Endothelial cell of umbilical vein (primary cell): ENCODE measurements around the gene AK8. TPM values are rescaled to one million over a fixed set of nuclear protein-coding genes. Genes with fewer than 3 reads are reported as not detected.
"Not testable (repeated sequence)": the region's sequence is repeated elsewhere in the genome, so short reads cannot be mapped to it uniquely, and the experiment has no call there.

Source experiments
- BruUV-seq: library from RNA; stranded (reverse); fragments of 400-500 nt; replicated peaks from 2 replicates; lab custom pipeline; 2021; lab: Mats Ljungman, UMichigan
- CTCF ChIA-PET: fragments of 300-600, 350-600 bp; sonication (Branson Sonifier 250); formaldehyde crosslinking; loops from one replicate; lab custom pipeline; 2021; ENCODE audit warnings: antibody characterized with exemption, inconsistent platforms; lab: Charles Lee
- POLR2A ChIA-PET: fragments of 300-600, 350-600 bp; sonication (Branson Sonifier 250); formaldehyde crosslinking; loops from one replicate; lab custom pipeline; 2021; ENCODE audit warnings: antibody characterized with exemption, inconsistent platforms; lab: Charles Lee
- DNase-seq: peaks from one replicate; pipeline ENCODE4 v3.0.0-alpha.2; 2011; ENCODE audit warnings: low read depth, low spot score
- FAIRE-seq: peaks from 2 replicates; lab custom pipeline; 2011; peaks lifted over from hg19 to GRCh38; lab: Jason Lieb, UNC
- H2AFZ ChIP-seq: 2 replicates; pipeline ENCODE4 v1.6.0; 2012; ENCODE audit warnings: low read depth, low read length, control low read depth, inconsistent platforms
- H3K27ac ChIP-seq: 2 replicates; pipeline ENCODE4 v1.5.1; 2011; ENCODE audit warnings: low read depth, mild to moderate bottlenecking, control low read depth, low read length, moderate library complexity; ENCODE audit not compliant: insufficient read depth
- H3K27me3 ChIP-seq, 2 experiments: 2 replicates each; pipeline versions ENCODE4 v1.6.0 to v1.6.1; 2011; ENCODE audit warnings: low read length in 2 of 2, mixed read lengths in 1 of 2; ENCODE audit not compliant: control insufficient read depth in 2 of 2, insufficient read depth in 2 of 2
- H3K36me3 ChIP-seq, 2 experiments: 2 replicates in 1 of 2; 3 replicates in 1 of 2; pipeline ENCODE4 v1.5.1; 2011; ENCODE audit warnings: low read length in 2 of 2, mild to moderate bottlenecking in 1 of 2, moderate library complexity in 1 of 2; ENCODE audit not compliant: control insufficient read depth in 2 of 2, insufficient read depth in 2 of 2; ENCODE audit errors: extremely low read depth in 1 of 2
- H3K4me1 ChIP-seq: 3 replicates; pipeline ENCODE4 v1.5.1; 2011; ENCODE audit warnings: mild to moderate bottlenecking, low read length; ENCODE audit not compliant: control insufficient read depth, insufficient read depth; ENCODE audit errors: extremely low read depth
- H3K4me2 ChIP-seq: 2 replicates; pipeline ENCODE4 v1.6.1; 2011; ENCODE audit warnings: low read length, control low read depth, mixed read lengths; ENCODE audit not compliant: insufficient read depth
- H3K4me3 ChIP-seq, 3 experiments: fragments of 200-600 bp in 1 of 3; sonication (generic), shearing (Covaris generic) in 1 of 3; replicated peaks in 1 of 3; 2 replicates each; pipeline ENCODE4 v1.5.1; 2011 to 2016; ENCODE audit warnings: control low read depth in 3 of 3, low read length in 3 of 3, mild to moderate bottlenecking in 2 of 3, inconsistent platforms in 1 of 3, low read depth in 1 of 3, moderate library complexity in 1 of 3; ENCODE audit not compliant: insufficient read depth in 1 of 3
- H3K79me2 ChIP-seq: 2 replicates; pipeline ENCODE4 v1.6.0; 2012; ENCODE audit warnings: low read length, inconsistent platforms; ENCODE audit not compliant: control insufficient read depth, insufficient read depth
- H3K9ac ChIP-seq: replicated peaks from 2 replicates; pipeline ENCODE3; 2011; ENCODE audit warnings: low read length, control low read depth; ENCODE audit not compliant: insufficient read depth; ENCODE audit errors: extremely low read depth
- H3K9me1 ChIP-seq: replicated peaks from 3 replicates; pipeline ENCODE4 v1.6.0; 2011; ENCODE audit warnings: mild to moderate bottlenecking, low read length; ENCODE audit not compliant: control insufficient read depth, insufficient read depth; ENCODE audit errors: extremely low read depth
- H3K9me3 ChIP-seq: replicated peaks from 2 replicates; pipeline ENCODE4 v1.5.1; 2012; ENCODE audit warnings: low read length, inconsistent platforms; ENCODE audit not compliant: control insufficient read depth, insufficient read depth
- H4K20me1 ChIP-seq: replicated peaks from 2 replicates; pipeline ENCODE3; 2011; ENCODE audit warnings: mild to moderate bottlenecking, low read length; ENCODE audit not compliant: control insufficient read depth, insufficient read depth; ENCODE audit errors: extremely low read depth
- CTCF ChIP-seq, 2 donors: IDR thresholded peaks; 1 replicate in 1 of 2; 2 replicates in 1 of 2; pipeline ENCODE4 v1.5.1; 2011; ENCODE audit warnings: low read length in 2 of 2, mild to moderate bottlenecking in 2 of 2, moderate library complexity in 2 of 2, control low read depth in 1 of 2, inconsistent platforms in 1 of 2, low read depth in 1 of 2; ENCODE audit not compliant: insufficient read depth in 1 of 2; ENCODE audit errors: extremely low read depth in 1 of 2
- FOS ChIP-seq: IDR thresholded peaks from 2 replicates; pipeline ENCODE4 v1.6.1; 2011; ENCODE audit warnings: mild to moderate bottlenecking, low read length, moderate library complexity, borderline replicate concordance; ENCODE audit not compliant: insufficient read depth
- GATA2 ChIP-seq: IDR thresholded peaks from 2 replicates; pipeline ENCODE4 v1.7.0; 2011; ENCODE audit warnings: low read depth, mild to moderate bottlenecking, moderate library complexity, mixed read lengths, low read length; ENCODE audit not compliant: insufficient read length, insufficient read depth
- JUN ChIP-seq: IDR thresholded peaks from 2 replicates; pipeline ENCODE4 v1.6.1; 2011; ENCODE audit warnings: borderline replicate concordance, low read depth; ENCODE audit not compliant: insufficient read length, insufficient read depth
- MAX ChIP-seq: IDR thresholded peaks from 2 replicates; pipeline ENCODE4 v1.6.1; 2011; ENCODE audit not compliant: insufficient read depth, insufficient read length
- MYC ChIP-seq: IDR thresholded peaks from one replicate; pipeline ENCODE4 v1.6.1; 2011; ENCODE audit warnings: mild to moderate bottlenecking, low read depth, low read length
- POLR2A ChIP-seq: IDR thresholded peaks from 2 replicates; pipeline ENCODE4 v1.6.1; 2012; ENCODE audit warnings: low read depth, mild to moderate bottlenecking, control low read depth, low read length
- dilution Hi-C: fragments of 300-500 bp; cut with MboI; formaldehyde crosslinking; loops from one replicate; pipeline ENCODE4 v1.15.0; 2019; ENCODE audit warnings: low sequenced_read_pairs; ENCODE audit not compliant: extremely low pct_ligation_motif_present
- intact Hi-C: fragments of 100-400 bp; cut with micrococcal nuclease; formaldehyde crosslinking; loops from one replicate; pipeline ENCODE4 v1.10.0; 2022
- polyA plus RNA-seq, 4 experiments: library from polyadenylated mRNA; depleted of rRNA in 3 of 4; stranded (reverse) in 3 of 4; unstranded in 1 of 4; fragments of >200 nt; gene quantifications; 2 replicates each; pipeline versions ENCODE4 v1.2.1 to v1.2.3, GENCODE V29; 2011 to 2012; ENCODE audit warnings: missing spikeins in 1 of 4
- total RNA-seq: library from RNA; stranded (reverse); gene quantifications from 2 replicates; pipeline ENCODE4 v1.2.3, GENCODE V29; 2021

The AK8 gene
- total and polyA plus RNA-seq, 2 donors (not counting 3 experiments of a cell fraction or from before 2014, with no cell fraction given), result 0.06 TPM; not detected in 1

GRCh38 chr9:132721661-132722060 lies 156.4 kb downstream of the AK8 start:
- no peak for DNase-seq
- no peak overlapping the region for H3K9ac ChIP-seq
- H3K9me1 ChIP-seq, result no peaks in the 10 kb centered on the region
- H4K20me1 ChIP-seq, result no peaks in the 10 kb centered on the region
- H2AFZ ChIP-seq, result no peak overlapping the region
- no TSS peak for BruUV-seq
- peaks cover 9% of the 10 kb centered on the region in 2 experiments for H3K27me3 ChIP-seq
- ChIA-PET POLR2A (no interaction called here), CTCF (interaction anchor here (0.6 kb wide), 1 partner anchor 277 kb away, joined by 4 read pairs; no protein-coding TSS in a partner anchor)
- H3K4me3 ChIP-seq, result no peak overlapping the region
- no peaks in the 10 kb centered on the region for H3K36me3 ChIP-seq
- H3K4me1 ChIP-seq, result no peaks in the 10 kb centered on the region
- no peak overlapping the region for H3K27ac ChIP-seq
- no peak for TF ChIP-seq CTCF (IDR thresholded peaks at IDR 0.05; ENCODE audit: extremely low read depth in 1 of 2, insufficient read depth in 1 of 2, low read depth in 1 of 2, low read length in 2 of 2)
- TF ChIP-seq POLR2A, result no peak
- TF ChIP-seq MAX, result no peak
- TF ChIP-seq GATA2, result no peak
- TF ChIP-seq FOS, result no peak
- no peak for TF ChIP-seq JUN
- no peak for TF ChIP-seq MYC
- no peak overlapping the region for H3K4me2 ChIP-seq
- FAIRE-seq, result no peak
- intact Hi-C loops (no loop called here), dilution Hi-C loops (no loop called here)
- no peaks in the 10 kb centered on the region for H3K79me2 ChIP-seq
- no peaks in the 10 kb centered on the region for H3K9me3 ChIP-seq

- H3K27me3 ChIP-seq, H3K4me1 ChIP-seq, dilution Hi-C loops, DNase-seq, H4K20me1 ChIP-seq, H3K4me3 ChIP-seq, POLR2A ChIA-PET, H3K9ac ChIP-seq, H2AFZ ChIP-seq, BruUV-seq, FAIRE-seq, H3K4me2 ChIP-seq, H3K9me1 ChIP-seq, H3K79me2 ChIP-seq, intact Hi-C loops, H3K9me3 ChIP-seq, H3K36me3 ChIP-seq, H3K27ac ChIP-seq: not testable (repeated sequence)
- CTCF ChIA-PET, result interaction anchor here (0.9 kb wide), 1 partner anchor 40 kb away, joined by 3 read pairs; no protein-coding TSS in a partner anchor
These were observed 159.6 kb downstream of the AK8 start for GRCh38 chr9:132718381-132718928.
